ENCODE measurements around the gene HDAC4. TPM values are rescaled to one million over a fixed set of nuclear protein-coding genes. Genes with fewer than 3 reads are reported as not detected.

HDAC4 gene
- polyA plus RNA-seq, 3 donors, result 4.4 to 10.9 (median 5.6) TPM

DNA sequence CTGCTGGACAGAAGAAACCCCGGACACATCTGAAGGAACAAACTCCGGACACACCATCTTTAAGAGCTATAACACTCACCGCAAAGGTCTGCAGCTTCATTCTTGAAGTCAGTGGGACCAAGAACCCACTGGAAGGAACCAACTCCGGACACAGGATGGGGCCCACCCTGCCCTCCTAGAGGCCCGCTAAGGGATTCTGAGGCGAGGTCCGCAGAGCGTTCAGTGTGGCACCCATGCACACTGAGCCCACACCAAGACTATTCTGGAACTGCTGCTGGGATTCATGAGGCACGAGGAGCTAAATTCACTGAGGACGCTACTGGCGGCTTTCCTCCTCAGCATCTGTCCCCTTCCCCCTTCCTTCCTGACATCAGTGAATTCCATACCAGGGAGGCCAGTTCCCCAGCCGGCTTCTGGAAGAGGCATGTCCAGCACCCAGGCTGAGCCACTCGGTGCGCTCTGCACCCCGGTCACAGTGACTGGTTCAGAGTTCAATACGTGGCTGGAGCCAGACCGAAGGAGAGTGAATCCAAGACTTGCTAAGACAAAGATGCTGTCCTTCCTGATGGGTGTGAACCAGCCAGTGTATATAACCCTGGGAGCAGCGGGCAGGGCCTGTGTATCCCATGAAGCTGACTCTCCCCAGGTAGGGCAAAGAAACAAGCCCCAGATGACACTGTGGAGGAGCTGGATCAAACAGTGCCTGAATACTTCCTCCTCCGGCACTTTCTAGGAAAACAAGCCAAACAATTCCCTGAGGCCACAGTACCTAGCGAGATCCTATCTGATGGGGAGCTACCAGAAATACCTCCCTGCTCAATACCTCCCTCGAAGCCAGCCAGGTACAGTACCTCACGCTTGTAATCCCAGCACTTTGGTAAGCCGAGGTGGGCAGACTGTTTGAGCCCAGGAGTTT is 11.1 kb downstream of the HDAC4 start:
- no peak overlapping the region for H3K27ac ChIP-seq (ENCODE audit: low read depth, low read length)
- 95 to 98% (median 97%) methylated on average over 23 of the region's 23 CpGs for WGBS, 3 donors

DNA sequence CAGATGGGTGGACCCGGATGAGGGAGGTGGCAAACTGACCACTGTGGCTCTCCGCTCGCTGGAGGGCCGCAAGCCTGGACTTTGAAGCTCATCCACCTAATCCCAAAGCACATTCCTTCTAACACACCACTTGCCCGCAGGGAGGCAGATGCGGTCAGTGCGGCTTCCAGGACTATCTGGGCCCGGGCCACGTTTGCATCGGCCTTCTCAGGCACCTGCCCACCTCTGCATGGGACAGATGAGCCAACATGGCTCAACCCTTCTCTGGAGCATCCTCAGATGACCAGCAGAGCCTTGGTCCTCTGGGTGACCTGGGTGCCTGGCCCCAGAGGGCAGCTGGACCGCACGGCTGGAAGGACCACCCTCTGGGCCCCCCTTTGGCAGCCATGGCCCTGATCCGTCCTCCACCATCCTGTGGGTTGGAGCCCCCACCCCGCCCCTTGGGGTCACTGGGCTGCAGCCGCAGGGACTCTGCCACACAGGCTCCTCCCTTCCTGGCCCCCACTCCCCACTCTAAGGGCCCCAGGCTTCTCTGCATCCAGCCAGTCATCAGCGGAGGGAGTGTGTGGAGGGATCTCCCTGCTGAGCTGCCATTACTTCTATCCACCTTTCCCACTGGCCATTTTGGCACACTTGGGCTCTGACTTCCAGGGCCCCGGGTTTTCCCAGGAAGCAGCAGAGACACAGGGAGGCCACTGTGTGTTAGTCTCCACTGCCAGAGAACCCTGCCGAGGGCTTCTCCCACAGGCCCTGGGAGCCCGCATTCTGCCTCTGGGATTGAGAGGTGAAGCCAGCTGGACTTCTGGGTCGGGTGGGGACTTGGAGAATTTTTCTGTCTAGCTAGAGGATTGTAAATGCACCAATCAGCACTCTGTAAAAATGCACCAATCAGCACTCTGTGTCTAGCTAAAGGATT is 12.3 kb downstream of the HDAC4 start:
- H3K27ac ChIP-seq (ENCODE audit: low read depth, low read length), result no peak overlapping the region
- WGBS, 3 donors, result 94 to 98% (median 94%) methylated on average over 20 of the region's 20 CpGs

DNA sequence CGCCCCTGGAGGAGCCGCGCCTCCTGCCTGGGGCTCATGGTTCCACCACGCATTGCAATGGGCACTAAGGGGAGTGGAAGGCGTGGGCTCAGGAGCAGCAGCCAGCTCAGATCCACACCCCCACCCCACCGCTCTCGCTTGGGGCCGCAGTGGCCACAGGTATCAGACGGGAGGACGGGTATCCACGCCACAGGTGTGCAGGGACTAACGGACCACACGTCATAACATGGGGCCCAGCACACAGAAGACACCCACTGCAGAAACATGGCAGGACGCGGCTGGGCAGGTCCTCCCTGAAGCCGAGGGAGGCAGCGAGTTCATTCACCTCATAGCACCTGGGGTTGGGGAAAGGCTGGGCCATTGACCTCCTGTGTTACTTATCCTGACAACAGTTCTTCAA is 13.0 kb downstream of the HDAC4 start:
- no peak overlapping the region for H3K27ac ChIP-seq (ENCODE audit: low read depth, low read length)
- WGBS, 3 donors, result 91 to 97% (median 96%) methylated on average over 17 of the region's 17 CpGs

DNA sequence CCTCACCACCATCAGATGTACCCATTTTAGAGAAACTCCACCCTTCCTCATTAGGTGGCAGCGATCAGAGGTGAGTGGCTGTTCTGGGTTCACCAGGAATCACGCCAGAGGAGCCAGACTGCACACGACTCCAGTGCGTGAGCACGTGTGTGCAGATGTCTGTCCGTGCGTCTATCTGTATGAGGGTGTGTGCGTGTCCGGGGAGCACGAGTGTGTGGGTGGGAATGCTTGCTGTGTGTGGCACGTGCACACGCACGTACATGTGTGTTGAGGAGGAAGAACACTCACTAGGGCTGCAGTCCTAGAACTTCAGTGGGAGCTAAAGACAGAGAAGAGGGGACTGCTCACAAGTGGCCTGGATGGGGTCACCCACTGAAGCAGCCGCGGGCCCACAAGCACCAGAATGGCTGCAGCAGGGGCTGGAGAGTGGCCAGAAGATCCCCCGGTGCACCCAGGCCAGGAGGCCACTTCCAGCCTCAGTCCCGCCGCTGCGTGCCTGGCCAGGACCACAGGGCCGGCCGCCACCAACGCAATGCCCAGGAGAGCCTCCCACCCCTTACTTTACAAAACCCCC is 13.9 kb downstream of the HDAC4 start:
- 93 to 94% (median 93%) methylated on average over 22 of the region's 22 CpGs for WGBS, 3 donors
- no peak overlapping the region for H3K27ac ChIP-seq (ENCODE audit: low read depth, low read length)

DNA sequence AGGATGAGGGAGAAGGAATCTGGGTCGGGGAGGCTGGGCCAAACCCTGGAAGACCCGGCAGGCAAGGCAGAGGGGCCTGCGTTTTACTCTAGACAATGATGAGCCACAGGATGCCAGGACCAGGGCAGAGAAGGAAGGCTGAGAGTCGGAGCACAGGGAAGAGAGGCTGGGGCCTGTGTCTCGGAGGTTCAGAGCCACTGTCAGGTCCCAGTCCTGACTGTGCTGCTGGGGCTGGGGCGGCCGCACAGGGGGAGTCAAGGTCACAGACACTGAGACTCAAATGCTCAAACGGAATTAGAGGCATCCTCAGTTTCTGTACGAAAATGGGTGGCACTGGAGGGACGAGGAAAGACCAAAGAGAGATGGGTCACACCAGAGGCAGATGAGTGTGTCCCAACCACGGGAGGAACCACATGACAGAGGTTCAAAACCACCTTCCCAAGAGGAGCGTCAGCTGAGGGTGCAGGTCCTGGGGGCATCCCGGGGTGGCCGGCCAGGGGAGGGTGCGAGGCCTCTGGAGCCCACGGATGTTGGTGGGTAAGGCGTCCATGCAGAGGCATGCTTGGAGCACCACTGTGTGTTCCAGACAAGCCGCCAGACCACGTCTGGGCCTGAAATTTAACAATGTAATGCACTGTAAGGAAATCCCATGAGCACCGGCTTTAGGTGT is 14.7 kb downstream of the HDAC4 start:
- H3K27ac ChIP-seq (ENCODE audit: low read depth, low read length), result no peak overlapping the region

DNA sequence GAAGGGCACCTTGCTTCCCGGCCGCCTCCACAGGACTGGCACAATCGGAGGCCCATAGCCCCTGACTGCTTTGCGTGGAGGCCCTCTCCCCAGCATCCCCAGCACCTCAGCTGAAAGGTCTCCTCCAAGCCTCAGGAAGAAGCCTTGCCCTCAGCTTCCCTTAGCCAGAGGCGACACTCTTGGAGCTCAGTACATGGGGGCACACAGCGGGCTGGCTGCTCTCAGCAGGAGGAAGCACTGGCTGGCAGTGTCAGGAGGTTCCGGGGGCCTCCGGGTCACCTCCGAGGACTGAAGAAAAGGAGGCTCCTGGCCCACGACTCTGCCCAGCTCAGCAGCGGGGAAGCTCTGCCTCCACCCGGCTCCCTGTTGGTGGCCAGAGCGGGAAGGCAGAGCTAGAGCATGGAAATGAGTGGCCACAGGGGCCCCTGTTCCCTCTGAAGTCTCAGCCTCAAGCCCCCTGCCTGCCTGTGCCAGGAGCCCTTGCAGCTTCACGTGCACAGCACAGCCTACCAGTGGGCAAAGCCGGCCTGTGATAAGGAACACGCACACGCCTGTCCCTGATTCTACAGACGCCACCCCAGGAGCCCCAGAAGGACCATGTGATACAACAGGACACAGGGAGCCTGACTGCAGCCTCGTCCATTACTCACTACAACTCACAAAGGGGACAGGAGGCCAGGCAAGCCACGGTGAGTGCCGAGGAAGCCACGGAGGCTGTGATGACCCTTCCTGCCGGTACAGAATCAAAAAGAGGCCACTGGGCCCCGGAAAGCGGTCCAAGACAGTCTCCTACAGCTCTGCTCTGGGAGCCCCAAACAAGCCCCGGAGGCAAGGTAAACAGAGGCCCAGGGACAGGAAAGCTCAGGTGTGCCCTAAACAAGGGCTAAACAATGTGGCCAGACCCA is 15.5 kb downstream of the HDAC4 start:
- no peak overlapping the region for H3K27ac ChIP-seq (ENCODE audit: low read depth, low read length)
- WGBS, 3 donors, result 95 to 96% (median 95%) methylated on average over 25 to 26 of the region's 26 CpGs

More for the DNA sequence above, 14.7 kb downstream of the HDAC4 start:
- 89 to 91% (median 91%) methylated on average over 20 of the region's 20 CpGs for WGBS, 3 donors

DNA sequence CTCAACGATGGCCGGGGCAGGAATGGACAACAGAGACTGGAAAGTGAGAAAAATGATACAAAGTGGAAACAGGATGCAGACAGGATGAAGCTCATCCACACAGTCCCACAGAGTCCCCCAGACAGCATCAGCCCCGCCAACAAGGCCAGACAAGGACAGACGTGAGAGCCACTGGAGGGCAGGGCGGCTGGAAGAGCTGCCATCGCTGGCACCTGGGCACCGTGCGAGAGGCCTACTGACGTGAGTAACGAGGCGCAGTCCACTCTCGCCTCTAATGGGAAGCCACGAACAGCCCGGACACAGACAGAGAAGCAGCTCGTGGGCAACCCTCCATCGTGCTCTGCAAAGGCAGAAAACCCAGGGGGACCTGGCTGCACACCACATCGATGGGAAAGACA is 17.1 kb downstream of the HDAC4 start:
- no peak overlapping the region for H3K27ac ChIP-seq (ENCODE audit: low read depth, low read length)
- 95 to 96% (median 96%) methylated on average over 17 of the region's 17 CpGs for WGBS, 3 donors

DNA sequence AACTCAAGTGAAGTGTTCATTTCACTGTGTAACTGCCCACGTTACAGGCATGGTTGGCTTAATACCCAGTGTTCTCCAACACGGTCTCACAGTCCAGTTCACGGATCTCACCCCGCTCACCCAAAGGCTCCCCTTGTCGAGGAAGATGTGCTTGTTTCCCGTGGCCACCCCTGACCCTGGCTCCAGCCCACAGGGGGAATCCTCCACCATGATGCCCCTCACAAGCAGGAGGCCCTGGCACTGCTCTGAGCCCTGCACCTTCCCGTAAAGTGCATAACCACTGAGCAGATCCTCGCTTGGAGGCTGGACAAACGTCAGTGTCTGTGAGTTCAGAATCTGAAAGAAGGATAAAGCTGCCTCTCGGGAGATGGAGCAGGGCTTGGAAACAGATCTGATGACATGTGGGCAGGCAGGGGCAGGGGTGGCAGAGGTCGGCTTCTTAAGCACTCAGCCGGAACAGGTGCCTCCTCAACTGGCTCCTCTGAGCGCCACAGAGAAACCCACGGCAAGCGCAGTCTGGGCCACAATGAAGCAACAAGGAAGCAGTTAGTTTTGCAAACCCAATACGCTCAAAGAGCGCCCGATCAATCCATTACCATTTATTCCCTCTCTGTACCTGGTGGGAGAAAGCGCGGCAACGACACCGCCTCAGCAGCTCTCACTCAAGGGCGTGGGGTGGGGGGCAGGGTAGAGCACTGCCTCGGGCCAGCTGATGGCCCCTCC is 17.6 kb downstream of the HDAC4 start:
- WGBS, 3 donors, result 84 to 94% (median 90%) methylated on average over 24 of the region's 24 CpGs
- no peak overlapping the region for H3K27ac ChIP-seq (ENCODE audit: low read depth, low read length)

DNA sequence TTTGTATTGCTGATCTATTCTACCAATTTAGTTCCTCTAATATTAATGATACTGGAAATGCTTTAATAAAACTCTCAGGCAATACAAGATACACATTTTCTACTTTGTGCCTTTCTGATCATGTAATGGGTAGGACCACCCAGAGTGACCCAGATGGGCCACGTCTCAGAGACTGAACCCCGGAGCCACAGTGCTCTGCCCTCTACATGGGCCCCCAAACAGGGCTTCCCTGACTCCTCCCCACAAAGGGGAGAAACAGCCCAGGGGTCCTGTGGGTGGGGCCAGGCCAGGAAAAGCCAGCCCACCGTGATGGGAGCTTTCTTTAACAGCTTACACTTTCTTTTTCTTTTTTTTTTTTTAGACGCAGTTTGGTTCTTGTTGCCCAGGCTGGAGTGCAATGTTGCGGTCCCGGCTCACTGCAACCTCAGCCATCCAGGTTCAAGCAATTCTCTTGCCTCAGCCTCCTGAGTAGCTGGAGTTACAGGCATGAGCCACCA is 18.4 kb downstream of the HDAC4 start:
- 79 to 82% (median 81%) methylated on average over 6 of the region's 6 CpGs for WGBS, 3 donors
- H3K27ac ChIP-seq (ENCODE audit: low read depth, low read length), result no peak overlapping the region

DNA sequence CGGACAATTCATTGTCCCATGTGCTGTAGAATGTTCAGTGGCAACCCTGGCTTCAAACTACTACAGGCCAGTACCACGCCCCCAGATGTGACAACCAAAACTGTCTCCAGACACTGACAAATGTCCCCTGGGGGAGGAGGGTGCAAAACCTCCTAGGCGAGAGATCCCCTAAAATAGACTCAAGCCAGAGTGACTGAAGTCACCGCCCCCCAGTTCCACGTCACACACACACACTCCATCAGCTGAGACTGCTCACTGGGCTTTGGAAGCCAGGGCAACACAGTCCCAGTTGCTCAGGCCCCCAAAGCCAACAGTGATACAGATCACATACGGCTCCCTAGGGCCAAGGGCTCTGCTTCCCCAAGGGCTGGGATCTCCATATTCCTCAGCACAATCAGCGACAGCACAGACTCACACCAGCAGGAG is 19.1 kb downstream of the HDAC4 start:
- no peak overlapping the region for H3K27ac ChIP-seq (ENCODE audit: low read depth, low read length)
- WGBS, 3 donors, result 87 to 95% (median 88%) methylated on average over 7 of the region's 7 CpGs

DNA sequence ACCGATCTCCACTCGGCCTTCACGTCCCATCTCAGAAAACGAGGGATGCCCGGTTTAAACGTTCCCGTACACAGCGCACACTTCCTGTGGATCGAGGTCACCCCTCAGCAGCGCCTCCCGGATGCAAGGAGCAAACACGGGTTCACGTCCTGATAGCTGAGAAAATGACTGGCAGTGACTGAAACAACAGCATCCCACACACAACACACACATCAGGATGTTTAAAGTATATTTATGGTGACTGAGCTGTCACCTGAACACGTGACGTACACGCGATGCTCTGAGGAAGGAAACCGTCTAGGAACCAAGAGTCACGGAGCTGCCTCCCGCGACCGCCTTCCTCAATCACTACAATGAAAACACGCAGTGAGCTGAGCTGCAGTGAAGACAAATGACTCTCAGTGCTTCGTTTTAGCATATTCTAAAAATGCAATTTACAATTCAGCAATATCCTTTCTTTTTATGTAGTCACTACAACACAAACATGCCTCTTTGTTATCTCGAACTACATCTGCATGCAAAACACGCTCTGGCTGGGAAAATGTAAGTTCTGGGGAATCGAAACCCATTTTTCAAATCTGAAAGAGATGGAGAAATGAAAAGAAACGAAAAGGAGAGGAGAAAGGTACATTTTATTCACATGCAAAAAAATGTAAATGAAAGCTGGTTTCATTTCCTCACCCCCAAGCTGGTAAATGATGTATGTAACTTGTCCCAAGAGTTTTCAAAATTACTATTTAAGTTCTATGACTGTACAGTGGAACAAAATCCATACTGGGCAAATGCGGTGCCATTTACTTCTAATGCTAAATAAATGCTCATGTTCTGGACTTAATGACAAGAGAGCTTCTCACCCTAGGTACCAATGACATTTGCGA is 19.8 kb downstream of the HDAC4 start:
- no peak overlapping the region for H3K27ac ChIP-seq (ENCODE audit: low read depth, low read length)
- WGBS, 3 donors, result 39 to 69% (median 40%) methylated on average over 30 of the region's 30 CpGs

DNA sequence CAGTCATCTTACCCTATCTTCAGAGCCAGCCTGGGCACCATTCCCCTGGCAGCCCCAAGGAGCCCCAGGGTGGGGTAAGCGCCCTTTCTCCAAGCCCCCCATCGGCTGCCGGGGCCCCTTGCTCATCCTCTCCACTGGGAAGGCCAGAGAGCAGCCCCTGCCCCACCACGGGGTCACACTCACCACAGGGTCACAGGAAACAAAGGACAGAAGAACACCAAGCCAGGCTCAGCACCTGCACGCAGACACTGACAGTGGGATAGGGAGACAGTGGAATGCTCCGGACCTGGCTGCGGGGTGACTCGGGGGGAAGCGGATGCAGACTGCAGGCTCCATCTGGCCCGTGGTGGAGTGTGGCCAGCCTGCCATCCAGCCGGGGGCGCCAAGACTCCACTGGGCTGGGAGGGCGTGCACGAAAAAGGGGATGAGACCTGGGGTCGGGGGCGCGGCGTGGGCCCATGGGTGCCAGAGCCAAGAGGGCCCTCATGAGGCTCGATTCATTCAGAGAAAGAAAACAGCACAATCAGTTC is 21.1 kb downstream of the HDAC4 start:
- 93 to 96% (median 95%) methylated on average over 19 of the region's 19 CpGs for WGBS, 3 donors
- no peak overlapping the region for H3K27ac ChIP-seq (ENCODE audit: low read depth, low read length)

DNA sequence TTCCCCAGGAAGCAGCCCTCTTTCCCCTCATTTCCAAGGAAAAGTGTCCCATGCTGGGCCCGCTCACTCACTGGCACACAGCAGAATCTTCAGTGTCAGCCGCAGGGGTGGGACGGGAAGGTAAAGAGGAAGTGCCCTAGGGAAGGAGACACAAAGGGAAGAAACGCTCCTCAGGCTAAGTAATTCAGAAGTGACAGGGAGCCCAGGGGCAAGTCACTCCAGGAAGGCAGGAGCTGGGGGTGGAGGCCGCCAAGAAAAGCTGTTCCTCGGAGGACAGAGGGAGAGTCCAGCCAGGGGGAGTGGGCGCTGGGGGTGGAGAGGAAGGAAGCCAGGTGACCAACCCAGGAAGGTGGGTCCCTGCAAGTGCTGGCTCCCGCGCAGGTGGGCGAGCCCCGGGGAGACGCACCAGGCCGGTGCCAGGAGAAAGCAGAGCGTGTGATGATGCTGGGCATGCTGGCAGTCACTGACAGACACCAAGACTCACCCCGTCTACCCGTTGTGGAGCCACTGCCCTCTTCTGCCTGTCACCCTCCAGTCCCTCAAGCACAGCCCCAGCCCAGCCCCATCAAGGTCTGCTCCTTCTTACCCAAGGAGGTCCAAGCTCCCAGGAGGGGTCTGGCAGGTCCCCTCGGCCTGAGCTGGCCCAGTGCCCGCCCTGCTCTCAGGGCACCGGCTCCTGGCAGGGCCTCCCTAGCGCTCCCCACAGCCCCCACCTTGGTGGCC is 21.7 kb downstream of the HDAC4 start:
- WGBS, 3 donors, result 67 to 86% (median 77%) methylated on average over 19 to 20 of the region's 20 CpGs
- H3K27ac ChIP-seq (ENCODE audit: low read depth, low read length), result no peak overlapping the region

DNA sequence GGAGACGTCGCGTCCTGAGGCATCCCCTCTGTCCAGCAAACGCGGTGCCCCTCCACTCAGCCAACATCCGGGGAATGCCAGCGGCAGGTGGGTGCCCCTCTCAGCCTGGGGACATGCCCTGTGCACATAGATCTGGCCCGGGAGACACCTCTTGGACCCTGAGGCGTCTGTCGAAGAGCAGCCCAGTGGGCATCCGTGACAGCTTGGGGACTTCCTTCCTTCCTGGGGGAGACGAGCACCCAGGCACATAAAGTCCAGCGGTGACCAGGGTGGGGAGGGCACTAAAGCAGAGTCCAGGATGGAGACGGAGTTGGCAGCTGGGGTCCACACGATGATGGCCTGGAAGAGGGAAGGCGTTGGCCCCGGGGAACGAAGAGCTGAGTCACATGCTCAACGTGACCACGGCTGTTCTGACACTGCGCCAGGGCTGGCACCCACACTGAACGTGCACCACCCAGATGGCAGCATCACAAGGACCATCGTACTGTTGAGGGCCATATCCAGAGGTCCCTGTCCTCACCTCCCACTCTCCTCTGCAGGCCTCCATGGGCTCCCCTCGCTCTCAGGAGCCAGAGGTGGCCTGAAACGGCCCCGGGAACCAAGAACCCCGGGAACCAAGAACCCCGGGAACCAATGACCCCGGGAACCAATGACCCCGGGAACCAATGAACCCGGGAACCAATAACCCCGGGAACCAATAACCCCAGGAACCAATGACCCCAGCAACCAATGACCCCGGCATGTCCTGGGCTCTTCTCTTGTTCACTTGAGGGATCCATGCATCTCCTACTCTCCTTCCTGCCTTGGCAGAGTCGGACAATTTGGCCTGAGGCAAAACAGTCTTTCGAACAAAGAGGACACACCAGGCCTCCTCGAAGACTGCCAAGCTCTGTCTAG is 22.6 kb downstream of the HDAC4 start:
- H3K27ac ChIP-seq (ENCODE audit: low read depth, low read length), result no peak overlapping the region
- 87 to 93% (median 88%) methylated on average over 34 to 36 of the region's 36 CpGs for WGBS, 3 donors
